Effector CD4-positive, alpha-beta T cell (primary cell): Measurements from ENCODE around the gene GABRE.
"Not testable (repeated sequence)": the region's sequence is repeated elsewhere in the genome, so short reads cannot be mapped to it uniquely, and the experiment has no call there.

Experiments
- DNase-seq: peaks from one replicate; pipeline ENCODE4 v3.0.0-alpha.2; 2020

The GABRE gene

GRCh38 chrX:151962034-151962433 lies 12.4 kb downstream of the GABRE start:
- no peak for DNase-seq

- DNase-seq: no peak
Measured at GRCh38 chrX:151958101-151958500, 16.4 kb downstream of the GABRE start.

DNA sequence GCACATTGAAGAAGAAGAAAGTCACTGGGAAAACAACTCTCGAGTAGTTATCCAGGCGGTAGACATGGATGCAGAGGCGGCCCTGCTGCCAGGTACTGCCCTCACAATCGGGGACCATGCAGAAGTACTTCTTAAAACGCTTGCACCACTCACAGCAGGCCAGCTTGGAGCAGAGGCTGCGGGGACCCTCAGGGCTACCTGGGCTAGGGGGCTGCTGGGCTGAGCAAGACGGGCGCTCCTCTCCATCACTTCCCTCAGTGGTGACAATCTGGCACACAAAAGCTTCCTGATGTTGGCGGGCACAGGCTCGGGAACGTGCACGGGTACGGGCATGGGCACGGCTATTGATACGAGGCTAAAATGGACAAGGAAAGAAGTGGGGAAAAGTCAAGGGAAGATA lies 19.7 kb downstream of the GABRE start:
- no peak for DNase-seq

GRCh38 chrX:151938172-151938571 lies 36.3 kb downstream of the GABRE start:
- DNase-seq: no peak

GRCh38 chrX:151935358-151935757 lies 39.1 kb downstream of the GABRE start:
- no peak for DNase-seq

DNA sequence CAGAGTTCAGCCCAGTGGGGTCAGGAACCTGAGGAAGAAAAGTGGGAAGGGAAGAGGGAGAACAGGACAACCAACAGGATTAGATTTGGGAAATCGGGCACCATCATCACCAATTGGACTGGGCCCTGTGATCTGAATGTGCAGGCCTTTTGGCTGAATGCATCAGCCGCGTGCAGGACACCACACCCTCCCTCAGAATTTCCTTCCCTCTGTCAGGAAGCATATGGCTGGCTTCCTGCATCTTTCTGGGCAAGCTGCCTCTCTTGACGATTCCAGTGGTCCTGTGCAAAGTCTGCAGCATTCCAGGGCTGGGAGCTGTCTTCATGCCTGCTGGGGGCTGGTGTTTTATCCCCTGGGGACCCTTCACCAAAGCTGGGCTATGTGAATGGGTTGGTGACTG lies 45.4 kb downstream of the GABRE start:
- DNase-seq: no peak

- no peak for DNase-seq
Measured at GRCh38 chrX:151923648-151924047, 50.8 kb downstream of the GABRE start.

GRCh38 chrX:151922692-151923091 lies 51.8 kb downstream of the GABRE start:
- DNase-seq: no peak

- DNase-seq: no peak
Measured at GRCh38 chrX:151921866-151922265, 52.6 kb downstream of the GABRE start.

- no peak for DNase-seq
Measured at GRCh38 chrX:151921292-151921691, 53.2 kb downstream of the GABRE start.

DNA sequence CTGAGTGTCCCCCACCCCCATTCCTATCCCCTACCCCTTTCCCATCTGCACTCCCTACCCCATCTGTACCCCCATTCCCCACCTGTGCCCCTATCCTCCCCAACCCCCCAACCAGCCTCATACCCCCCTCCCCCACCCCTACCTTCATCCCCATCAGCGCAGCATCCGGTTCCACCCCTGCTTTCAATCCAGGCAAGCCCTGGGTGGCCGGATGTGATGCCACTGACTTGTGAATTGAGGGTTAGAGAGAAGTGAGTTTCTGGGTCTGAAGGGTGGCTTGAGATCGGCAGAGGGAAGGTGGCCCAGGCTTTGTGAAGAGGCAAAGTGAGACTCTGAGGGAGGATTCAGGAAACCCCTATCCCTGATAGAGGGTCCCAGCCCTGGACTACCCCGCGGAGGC lies 53.9 kb downstream of the GABRE start:
- no peak for DNase-seq

- DNase-seq: no peak
Measured at GRCh38 chrX:151920101-151920500, 54.4 kb downstream of the GABRE start.

GRCh38 chrX:151919610-151920009 lies 54.9 kb downstream of the GABRE start:
- no peak for DNase-seq

DNA sequence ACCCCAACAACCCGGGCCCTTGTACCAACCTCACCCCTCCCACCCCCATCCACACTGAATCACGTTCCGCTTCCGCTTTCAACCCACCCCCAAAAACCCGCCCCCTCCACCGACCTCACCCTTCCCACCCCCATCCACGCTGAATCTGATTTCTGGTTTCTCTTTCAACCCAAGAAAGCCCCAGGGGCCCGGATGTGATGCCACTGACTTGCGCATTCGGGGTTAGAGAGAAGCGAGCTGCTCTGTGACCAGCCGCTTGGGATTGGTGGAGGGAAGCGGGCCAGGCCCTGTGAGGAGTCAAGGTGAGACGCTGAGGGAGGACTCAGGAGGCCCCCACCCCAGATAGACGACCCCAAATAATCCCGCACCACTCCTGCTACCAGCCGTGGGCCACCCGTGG lies 55.7 kb downstream of the GABRE start:
- DNase-seq: not testable (repeated sequence)

DNA sequence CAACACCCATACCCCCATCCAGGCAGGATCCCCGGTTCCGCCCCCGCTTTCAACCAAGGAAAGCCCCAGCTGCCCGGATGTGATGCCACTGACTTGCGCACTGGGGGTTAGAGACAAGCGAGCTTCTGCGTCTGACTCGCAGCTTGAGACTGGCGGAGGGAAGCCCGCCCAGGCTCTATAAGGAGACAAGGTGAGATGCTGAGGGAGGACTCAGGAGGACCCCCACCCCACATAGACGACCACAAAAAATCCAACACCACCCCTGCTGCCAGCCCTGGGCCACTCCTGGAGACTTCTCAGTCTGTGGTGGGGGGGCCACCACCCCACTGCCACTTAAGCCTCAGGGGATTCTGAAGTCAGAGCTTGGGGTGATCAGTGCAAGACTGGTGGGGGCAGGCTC lies 61.7 kb downstream of the GABRE start, which contains the start of gene MAGEA4:
Gene MAGEA4, plus strand, starts transcription at position 110 of the 400 bp plus-strand sequence. CDS start 10,776 bp downstream, outside the sequence.
- DNase-seq: no peak

DNA sequence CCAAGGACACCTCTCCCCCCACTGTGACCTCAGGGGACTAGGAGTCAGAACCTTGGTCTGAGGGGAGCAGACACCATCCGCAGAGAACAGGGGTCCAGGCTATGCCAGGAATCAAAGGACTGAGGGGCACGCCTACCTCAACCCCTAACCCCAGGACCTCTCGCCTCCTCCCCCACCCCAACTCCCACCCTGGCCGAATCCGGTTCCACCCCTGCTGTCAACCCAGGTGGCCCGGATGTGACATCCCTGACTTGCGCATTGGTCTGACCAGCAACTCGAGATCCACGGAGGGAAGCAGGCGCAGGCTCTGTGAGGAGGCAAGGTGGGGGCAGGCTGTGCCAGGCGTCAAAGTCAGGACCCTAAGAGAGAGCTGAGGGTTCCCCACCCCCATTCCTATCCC lies 62.3 kb downstream of the GABRE start:
- no peak for DNase-seq

GRCh38 chrX:151904989-151905388 lies 69.5 kb downstream of the GABRE start:
- DNase-seq: no peak
